Vagina (tissue), 2 donors: ENCODE results near the gene CACNA1C.

ENCODE experiments used
- POLR2A ChIP-seq, 2 donors: fragments of 450-650 bp; IDR thresholded peaks; one replicate each; pipeline ENCODE4 v1.6.1; 2017; ENCODE audit warnings: antibody characterized with exemption in 2 of 2, mild to moderate bottlenecking in 2 of 2, moderate library complexity in 2 of 2
- TF ChIP-seq, protein P1 (sequence below), 3 experiments: fragments of 450-650 bp in 2 of 3; fragments of 200-600 bp in 1 of 3; sonication (generic) in 1 of 3; IDR thresholded peaks; one replicate each; pipeline ENCODE4 v1.5.1; 2017 to 2019; ENCODE audit warnings: antibody characterized with exemption in 3 of 3, mild to moderate bottlenecking in 2 of 3, moderate library complexity in 2 of 3

DNA sequence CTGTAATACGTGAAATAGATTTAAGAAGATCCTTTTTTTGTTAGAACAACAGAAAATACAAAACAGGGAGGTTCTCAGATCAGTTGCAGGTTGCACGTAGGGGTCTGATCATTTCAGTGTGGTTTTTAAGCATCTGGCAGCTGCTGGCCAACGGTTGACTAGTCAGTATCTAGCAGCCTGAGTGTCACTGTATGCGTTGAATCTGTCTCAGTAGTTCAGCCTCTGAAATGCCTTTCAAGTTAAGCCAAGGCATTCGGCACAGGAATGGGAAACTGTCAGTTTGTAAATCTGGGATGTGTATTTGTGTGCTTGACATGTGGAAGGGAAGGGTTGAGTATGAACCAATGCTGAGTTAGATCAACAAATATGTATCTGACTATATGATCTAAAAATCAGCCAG is 165.9 kb downstream of the CACNA1C start:
- no peak for TF ChIP-seq POLR2A (IDR thresholded peaks at IDR 0.05)
- TF ChIP-seq, protein P1, sequence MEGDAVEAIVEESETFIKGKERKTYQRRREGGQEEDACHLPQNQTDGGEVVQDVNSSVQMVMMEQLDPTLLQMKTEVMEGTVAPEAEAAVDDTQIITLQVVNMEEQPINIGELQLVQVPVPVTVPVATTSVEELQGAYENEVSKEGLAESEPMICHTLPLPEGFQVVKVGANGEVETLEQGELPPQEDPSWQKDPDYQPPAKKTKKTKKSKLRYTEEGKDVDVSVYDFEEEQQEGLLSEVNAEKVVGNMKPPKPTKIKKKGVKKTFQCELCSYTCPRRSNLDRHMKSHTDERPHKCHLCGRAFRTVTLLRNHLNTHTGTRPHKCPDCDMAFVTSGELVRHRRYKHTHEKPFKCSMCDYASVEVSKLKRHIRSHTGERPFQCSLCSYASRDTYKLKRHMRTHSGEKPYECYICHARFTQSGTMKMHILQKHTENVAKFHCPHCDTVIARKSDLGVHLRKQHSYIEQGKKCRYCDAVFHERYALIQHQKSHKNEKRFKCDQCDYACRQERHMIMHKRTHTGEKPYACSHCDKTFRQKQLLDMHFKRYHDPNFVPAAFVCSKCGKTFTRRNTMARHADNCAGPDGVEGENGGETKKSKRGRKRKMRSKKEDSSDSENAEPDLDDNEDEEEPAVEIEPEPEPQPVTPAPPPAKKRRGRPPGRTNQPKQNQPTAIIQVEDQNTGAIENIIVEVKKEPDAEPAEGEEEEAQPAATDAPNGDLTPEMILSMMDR (IDR thresholded peaks at IDR 0.05): no peak
